Measurements from ENCODE around the gene UCN. TPM values are rescaled to one million over a fixed set of nuclear protein-coding genes. Genes with fewer than 3 reads are reported as not detected.

Gene UCN
- total RNA-seq, 2 donors from 2014 or later: 0.74 to 1.0 TPM

GRCh38 chr2:27316655-27317412 lies 8.6 kb upstream of the UCN start:
- no peaks in the 10 kb centered on the region for H3K9me3 ChIP-seq
- no peak for DNase-seq
- H3K4me1 ChIP-seq: peaks cover under 1% of the 10 kb centered on the region
- H3K27me3 ChIP-seq: no peaks in the 10 kb centered on the region
- H3K36me3 ChIP-seq: no peaks in the 10 kb centered on the region
- no peak overlapping the region for H3K27ac ChIP-seq
- no peak overlapping the region for H3K9ac ChIP-seq (ENCODE audit: low read depth in 2 of 2, low read length in 2 of 2)
- H3K4me3 ChIP-seq: no peak overlapping the region
- intact Hi-C loops (cut with DNase I): no loop called here
- TF ChIP-seq CTCF (IDR thresholded peaks at IDR 0.05): no peak

- no peaks in the 10 kb centered on the region for H3K4me1 ChIP-seq
- no peak overlapping the region for H3K27ac ChIP-seq
- H3K36me3 ChIP-seq: no peaks in the 10 kb centered on the region
- no peak overlapping the region for H3K4me3 ChIP-seq
- DNase-seq: no peak
- H3K27me3 ChIP-seq: no peaks in the 10 kb centered on the region
- no peak for TF ChIP-seq CTCF (IDR thresholded peaks at IDR 0.05)
- intact Hi-C loops (cut with DNase I): no loop called here
- H3K9me3 ChIP-seq: no peaks in the 10 kb centered on the region
- no peak overlapping the region for H3K9ac ChIP-seq (ENCODE audit: low read depth in 2 of 2, low read length in 2 of 2)
Measured at GRCh38 chr2:27315122-27315521, 6.9 kb upstream of the UCN start.

- H3K9me3 ChIP-seq: no peaks in the 10 kb centered on the region
- H3K4me1 ChIP-seq: no peaks in the 10 kb centered on the region
- H3K9ac ChIP-seq (ENCODE audit: low read depth in 2 of 2, low read length in 2 of 2): no peak overlapping the region
- no peaks in the 10 kb centered on the region for H3K27me3 ChIP-seq
- no peaks in the 10 kb centered on the region for H3K36me3 ChIP-seq
- no peak overlapping the region for H3K4me3 ChIP-seq
- no peak overlapping the region for H3K27ac ChIP-seq
- TF ChIP-seq CTCF (IDR thresholded peaks at IDR 0.05): no peak
- intact Hi-C loops (cut with DNase I): no loop called here
- DNase-seq: no peak
Measured at GRCh38 chr2:27314709-27315108, 6.5 kb upstream of the UCN start.

GRCh38 chr2:27313882-27314645 lies 5.8 kb upstream of the UCN start:
- Histone ChIP-seq H3K4me1 (no peaks in the 10 kb centered on the region), H3K4me3 (no peak overlapping the region), H3K36me3 (no peaks in the 10 kb centered on the region), H3K27me3 (no peaks in the 10 kb centered on the region), H3K27ac (no peak overlapping the region), H3K9ac (ENCODE audit: low read depth in 2 of 2, low read length in 2 of 2) (no peak overlapping the region), H3K9me3 (no peaks in the 10 kb centered on the region)
- DNase-seq: no peak
- intact Hi-C loops (cut with DNase I): no loop called here
- no peak for TF ChIP-seq CTCF (IDR thresholded peaks at IDR 0.05)

GRCh38 chr2:27312152-27312551 lies 3.9 kb upstream of the UCN start:
- no peak for DNase-seq
- Histone ChIP-seq H3K9me3 (no peaks in the 10 kb centered on the region), H3K9ac (ENCODE audit: low read depth in 2 of 2, low read length in 2 of 2) (no peak overlapping the region), H3K27me3 (peaks cover 18% of the 10 kb centered on the region), H3K27ac (no peak overlapping the region), H3K4me1 (no peaks in the 10 kb centered on the region), H3K36me3 (no peaks in the 10 kb centered on the region), H3K4me3 (no peak overlapping the region)
- intact Hi-C loops (cut with DNase I): no loop called here
- no peak for TF ChIP-seq CTCF (IDR thresholded peaks at IDR 0.05)

All from colonic mucosa (tissue), 4 donors.